HepG2 (cell line): ENCODE results near the gene GPS1. TPM values are rescaled to one million over a fixed set of nuclear protein-coding genes. Genes with fewer than 3 reads are reported as not detected.
"Not testable (repeated sequence)": the region's sequence is repeated elsewhere in the genome, so short reads cannot be mapped to it uniquely, and the experiment has no call there.

Experiments
- ATAC-seq: fragments of 200-7000 bp; cut with Tn5 transposase; 3 replicates; pipeline ENCODE4 v1.9.1; 2020; ENCODE audit warnings: mild to moderate bottlenecking, moderate library complexity
- BruUV-seq: library from RNA; stranded (reverse); fragments of 400-500 nt; replicated peaks from 2 replicates; lab custom pipeline; 2021; lab: Mats Ljungman, UMichigan
- CTCF ChIA-PET: fragments of 300-600 bp; formaldehyde crosslinking; extraction: SDS; loops from one replicate; lab custom pipeline; 2021; ENCODE audit warnings: low total read pairs, inconsistent platforms, low intra/inter-chr PET ratio; lab: Yijun Ruan, JAX
- POLR2A ChIA-PET: fragments of 350-600 bp; sonication (Branson Sonifier 250); formaldehyde crosslinking; loops from one replicate; lab custom pipeline; 2020; ENCODE audit warnings: antibody characterized with exemption, inconsistent platforms; lab: Yijun Ruan, JAX
- DNase-seq: peaks from one replicate; pipeline ENCODE4 v3.0.0-alpha.2; 2015; ENCODE audit warnings: low spot score
- FAIRE-seq: peaks from 3 replicates; lab custom pipeline; 2011; peaks lifted over from hg19 to GRCh38; lab: Jason Lieb, UNC
- H2AFZ ChIP-seq: one replicate; pipeline ENCODE4 v1.6.1; 2011; ENCODE audit warnings: low read length, inconsistent platforms
- H3K27ac ChIP-seq: fragments of 300-600 bp; 3 replicates; pipeline ENCODE4 v1.8.0; 2011; ENCODE audit warnings: mixed run types, mild to moderate bottlenecking, mixed read lengths, low read length, inconsistent platforms; ENCODE audit not compliant: insufficient read depth; ENCODE audit errors: extremely low read length
- H3K27me3 ChIP-seq, 2 experiments: fragments of 200-600 bp in 1 of 2; 2 replicates in 1 of 2; 3 replicates in 1 of 2; pipeline versions ENCODE4 v1.6.0 to v1.8.0; 2011; ENCODE audit warnings: low read length in 2 of 2, mild to moderate bottlenecking in 2 of 2, moderate library complexity in 2 of 2, inconsistent platforms in 1 of 2; ENCODE audit not compliant: insufficient read depth in 2 of 2, control insufficient read depth in 1 of 2
- H3K36me3 ChIP-seq, 2 experiments: fragments of 200-600 bp in 1 of 2; replicated peaks in 1 of 2; 2 replicates in 1 of 2; 3 replicates in 1 of 2; pipeline versions ENCODE4 v1.5.1 to v1.8.0; 2011; ENCODE audit warnings: low read length in 2 of 2, inconsistent platforms in 1 of 2; ENCODE audit not compliant: insufficient read depth in 2 of 2, control insufficient read depth in 1 of 2
- H3K4me1 ChIP-seq: 2 replicates; pipeline ENCODE4 v1.5.1; 2012; ENCODE audit warnings: low read length, inconsistent platforms; ENCODE audit not compliant: insufficient read depth
- H3K4me2 ChIP-seq: 2 replicates; pipeline ENCODE4 v1.6.0; 2011; ENCODE audit warnings: low read depth, low read length, inconsistent platforms
- H3K4me3 ChIP-seq, 3 experiments: fragments of 200-600 bp in 1 of 3; sonication (generic), shearing (Covaris generic) in 1 of 3; replicated peaks in 1 of 3; 2 replicates each; pipeline ENCODE4 v1.5.1; 2011 to 2016; ENCODE audit warnings: low read length in 3 of 3, inconsistent platforms in 2 of 3, low read depth in 2 of 3, mild to moderate bottlenecking in 2 of 3, control low read depth in 1 of 3, mixed read lengths in 1 of 3; ENCODE audit not compliant: insufficient read depth in 1 of 3
- H3K79me2 ChIP-seq: one replicate; pipeline ENCODE4 v1.6.1; 2011; ENCODE audit warnings: low read length, inconsistent platforms; ENCODE audit not compliant: insufficient read depth
- H3K9ac ChIP-seq: 2 replicates; pipeline ENCODE4 v1.6.0; 2011; ENCODE audit warnings: mild to moderate bottlenecking, low read depth, low read length, inconsistent platforms; ENCODE audit not compliant: insufficient read depth
- H3K9me3 ChIP-seq: 2 replicates; pipeline ENCODE4 v1.5.1; 2012; ENCODE audit warnings: mild to moderate bottlenecking, low read length
- H4K20me1 ChIP-seq: 2 replicates; pipeline ENCODE4 v1.6.0; 2011; ENCODE audit warnings: inconsistent platforms, mild to moderate bottlenecking, low read length, moderate library complexity; ENCODE audit not compliant: insufficient read depth
- MXI1 ChIP-seq: IDR thresholded peaks from 3 replicates; pipeline ENCODE4 v1.6.1; 2012; ENCODE audit warnings: low read depth, low read length, inconsistent platforms, borderline replicate concordance
- SAP130 ChIP-seq: IDR thresholded peaks from 2 replicates; pipeline ENCODE4 v1.6.1; 2016; ENCODE audit warnings: low read depth
- WIZ ChIP-seq: sonication (generic); formaldehyde crosslinking; IDR thresholded peaks from 2 replicates; pipeline ENCODE4 v1.5.1; 2020; ENCODE audit warnings: mild to moderate bottlenecking, missing genetic modification reagents
- ZEB1 ChIP-seq: IDR thresholded peaks from 2 replicates; pipeline ENCODE4 v1.6.1; 2012; ENCODE audit warnings: mild to moderate bottlenecking, low read depth, inconsistent platforms; ENCODE audit not compliant: insufficient replicate concordance
- WGBS: methylation state at CpG from one replicate; pipeline ENCODE4 v1.1.6; 2017; ENCODE audit warnings: low lambda C conversion rate; 5-methylcytosine and 5-hydroxymethylcytosine counted together
- in situ Hi-C: cut with HindIII; loops from 2 replicates; pipeline ENCODE4 v1.10.0; 2017; ENCODE audit warnings: low pct_unique_long_range_greater_than_20kb; ENCODE audit not compliant: extremely low pct_ligation_motif_present
- intact Hi-C: fragments of 100-400 bp; cut with micrococcal nuclease; formaldehyde crosslinking; loops from one replicate; pipeline ENCODE4 v1.10.0; 2022; ENCODE audit not compliant: unreplicated experiment
- polyA plus RNA-seq, 8 experiments: library from polyadenylated mRNA; depleted of rRNA in 3 of 8; stranded (reverse) in 7 of 8; unstranded in 1 of 8; fragments of >200 nt; fragmentation: Illumina TruSeq in 4 of 8; extraction: Trizol in 4 of 8; gene quantifications; 2 replicates each; pipeline versions ENCODE4 v1.2.1 to v1.2.3, GENCODE V29; 2011 to 2016; ENCODE audit warnings: low read depth in 4 of 8, missing spikeins in 1 of 8, mixed read lengths in 1 of 8; ENCODE audit not compliant: insufficient read depth in 1 of 8
- total RNA-seq, 5 experiments: library from RNA; depleted of rRNA; stranded (reverse); fragments of >200 nt; fragmentation: Illumina TruSeq; extraction: Trizol; gene quantifications; 2 replicates each; pipeline ENCODE4 v1.2.3, GENCODE V29; 2016; ENCODE audit warnings: low read depth in 1 of 5
- TF ChIP-seq, protein P1 (sequence below): sonication (generic); formaldehyde crosslinking; IDR thresholded peaks from 2 replicates; pipeline ENCODE4 v1.5.1; 2020; ENCODE audit warnings: missing genetic modification reagents, mild to moderate bottlenecking, borderline replicate concordance
- TF ChIP-seq, protein P2 (sequence below): sonication (generic); IDR thresholded peaks from 2 replicates; pipeline ENCODE4 v1.6.1; 2016; ENCODE audit warnings: low read depth, borderline replicate concordance
- TF ChIP-seq, protein P3 (sequence below): sonication (generic); formaldehyde crosslinking; IDR thresholded peaks from 2 replicates; pipeline ENCODE4 v1.4.0; 2020; ENCODE audit warnings: missing genetic modification reagents, borderline replicate concordance
- TF ChIP-seq, protein P4 (sequence below): sonication (generic); formaldehyde crosslinking; IDR thresholded peaks from 2 replicates; pipeline ENCODE4 v1.4.0; 2020; ENCODE audit warnings: mild to moderate bottlenecking, missing genetic modification reagents

The GPS1 gene
- total and polyA plus RNA-seq, 2 of the 13 experiments (the other 11 are each of a cell fraction or from before 2014, with no cell fraction given): 124 to 128 TPM

DNA sequence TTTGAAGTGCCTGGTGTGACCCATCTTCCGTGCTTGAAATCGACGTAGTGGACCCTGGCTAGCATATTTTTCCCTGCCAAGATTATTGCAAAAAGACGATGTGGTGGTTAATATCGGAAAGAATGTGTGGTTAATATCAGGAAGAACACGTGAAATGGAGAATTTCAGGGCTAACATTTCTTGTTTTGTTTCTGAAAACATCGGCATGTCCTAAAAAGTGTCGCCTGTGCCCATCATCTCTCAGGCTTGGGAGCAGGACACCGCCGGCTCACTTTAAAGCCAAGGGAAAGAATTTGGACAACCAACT lies 13.9 kb upstream of the GPS1 start (continued):
- TF ChIP-seq, protein P1, sequence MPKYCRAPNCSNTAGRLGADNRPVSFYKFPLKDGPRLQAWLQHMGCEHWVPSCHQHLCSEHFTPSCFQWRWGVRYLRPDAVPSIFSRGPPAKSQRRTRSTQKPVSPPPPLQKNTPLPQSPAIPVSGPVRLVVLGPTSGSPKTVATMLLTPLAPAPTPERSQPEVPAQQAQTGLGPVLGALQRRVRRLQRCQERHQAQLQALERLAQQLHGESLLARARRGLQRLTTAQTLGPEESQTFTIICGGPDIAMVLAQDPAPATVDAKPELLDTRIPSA (CRISPR knock-in tag): 0 out of 2 replicates have a peak, but pooled peaks have one; percentile 1
- peak; percentile 51; the same call in 1 of the 3 replicates for TF ChIP-seq MXI1
- TF ChIP-seq, protein P2, sequence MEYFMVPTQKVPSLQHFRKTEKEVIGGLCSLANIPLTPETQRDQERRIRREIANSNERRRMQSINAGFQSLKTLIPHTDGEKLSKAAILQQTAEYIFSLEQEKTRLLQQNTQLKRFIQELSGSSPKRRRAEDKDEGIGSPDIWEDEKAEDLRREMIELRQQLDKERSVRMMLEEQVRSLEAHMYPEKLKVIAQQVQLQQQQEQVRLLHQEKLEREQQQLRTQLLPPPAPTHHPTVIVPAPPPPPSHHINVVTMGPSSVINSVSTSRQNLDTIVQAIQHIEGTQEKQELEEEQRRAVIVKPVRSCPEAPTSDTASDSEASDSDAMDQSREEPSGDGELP: 0 out of 2 replicates have a peak, but pooled peaks have one; percentile 2
- TF ChIP-seq, protein P3, sequence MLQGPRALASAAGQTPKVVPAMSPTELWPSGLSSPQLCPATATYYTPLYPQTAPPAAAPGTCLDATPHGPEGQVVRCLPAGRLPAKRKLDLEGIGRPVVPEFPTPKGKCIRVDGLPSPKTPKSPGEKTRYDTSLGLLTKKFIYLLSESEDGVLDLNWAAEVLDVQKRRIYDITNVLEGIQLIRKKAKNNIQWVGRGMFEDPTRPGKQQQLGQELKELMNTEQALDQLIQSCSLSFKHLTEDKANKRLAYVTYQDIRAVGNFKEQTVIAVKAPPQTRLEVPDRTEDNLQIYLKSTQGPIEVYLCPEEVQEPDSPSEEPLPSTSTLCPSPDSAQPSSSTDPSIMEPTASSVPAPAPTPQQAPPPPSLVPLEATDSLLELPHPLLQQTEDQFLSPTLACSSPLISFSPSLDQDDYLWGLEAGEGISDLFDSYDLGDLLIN (CRISPR knock-in tag): no peak
- TF ChIP-seq ZEB1: peak; percentile 19
- TF ChIP-seq, protein P4, sequence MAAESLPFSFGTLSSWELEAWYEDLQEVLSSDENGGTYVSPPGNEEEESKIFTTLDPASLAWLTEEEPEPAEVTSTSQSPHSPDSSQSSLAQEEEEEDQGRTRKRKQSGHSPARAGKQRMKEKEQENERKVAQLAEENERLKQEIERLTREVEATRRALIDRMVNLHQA: 0 out of 2 replicates have a peak, but pooled peaks have one; percentile 1
- 0 out of 2 replicates have a peak, but pooled peaks have one; percentile 3 for TF ChIP-seq WIZ (CRISPR knock-in tag)
- TF ChIP-seq SAP130 (CRISPR knock-in tag): no peak

DNA sequence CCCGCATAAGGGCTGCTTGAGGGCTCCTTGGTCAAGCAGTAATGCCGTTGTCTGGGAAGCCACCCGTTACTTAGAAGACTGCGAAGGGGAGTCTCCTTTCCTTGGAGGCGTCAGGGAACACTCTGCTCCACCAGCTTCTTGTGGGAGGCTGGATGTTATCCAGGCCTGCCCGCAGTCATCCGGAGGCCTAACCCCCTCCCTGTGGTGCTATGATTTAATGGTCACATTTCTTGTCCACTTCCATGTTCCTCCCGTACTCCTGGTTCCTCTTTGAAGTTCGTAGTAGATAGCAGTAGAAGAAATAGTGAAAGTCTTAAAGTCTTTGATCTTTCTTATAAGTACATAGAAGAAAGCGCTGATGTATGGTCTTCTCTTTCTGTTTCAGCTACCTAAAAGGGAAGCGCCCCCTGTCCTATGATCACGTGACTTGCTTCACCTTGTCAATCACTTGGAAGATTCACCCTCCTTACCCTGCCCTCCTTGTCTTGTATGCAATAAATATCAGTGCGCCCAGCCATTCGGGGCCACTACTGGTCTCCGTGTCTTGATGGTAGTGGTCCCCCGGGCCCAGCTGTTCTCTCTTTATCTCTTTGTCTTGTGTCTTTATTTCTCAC lies 12.8 kb upstream of the GPS1 start:
- POLR2A ChIA-PET: interaction anchor here (1.0 to 1.9 kb wide), 4 partner anchors 16 to 64 kb away, joined by 3 to 37 read pairs (median 6); partner anchors contain the start of genes CENPX and LRRC45

More for the DNA sequence above, 12.8 kb upstream of the GPS1 start:
- H3K36me3 ChIP-seq: peaks cover 4 to 12% of the 10 kb centered on the region in 2 experiments
- H3K27me3 ChIP-seq, FAIRE-seq, CTCF ChIA-PET, BruUV-seq, H3K4me3 ChIP-seq, DNase-seq, H3K4me2 ChIP-seq, H3K9ac ChIP-seq, H3K9me3 ChIP-seq, ATAC-seq, H2AFZ ChIP-seq: not testable (repeated sequence)
- peaks cover 13% of the 10 kb centered on the region for H3K79me2 ChIP-seq
- in situ Hi-C loops: loop anchor here (5.0 kb wide), 1 partner anchor 118 kb away; no protein-coding TSS in a partner anchor
- peaks cover 68% of the 10 kb centered on the region for H3K4me1 ChIP-seq
- H3K27ac ChIP-seq: peak overlapping the region; percentile 22
- H4K20me1 ChIP-seq: peaks cover 20% of the 10 kb centered on the region
- 96% methylated on average over 16 of the region's 16 CpGs for WGBS
- intact Hi-C loops: loop anchor here (5.0 kb wide), 1 partner anchor 113 kb away; no protein-coding TSS in a partner anchor
